Measurements from ENCODE around the gene CBARP.
A peak's percentile ranks its signal among the peaks of the same experiment; 100 is the strongest.

Gene CBARP

DNA sequence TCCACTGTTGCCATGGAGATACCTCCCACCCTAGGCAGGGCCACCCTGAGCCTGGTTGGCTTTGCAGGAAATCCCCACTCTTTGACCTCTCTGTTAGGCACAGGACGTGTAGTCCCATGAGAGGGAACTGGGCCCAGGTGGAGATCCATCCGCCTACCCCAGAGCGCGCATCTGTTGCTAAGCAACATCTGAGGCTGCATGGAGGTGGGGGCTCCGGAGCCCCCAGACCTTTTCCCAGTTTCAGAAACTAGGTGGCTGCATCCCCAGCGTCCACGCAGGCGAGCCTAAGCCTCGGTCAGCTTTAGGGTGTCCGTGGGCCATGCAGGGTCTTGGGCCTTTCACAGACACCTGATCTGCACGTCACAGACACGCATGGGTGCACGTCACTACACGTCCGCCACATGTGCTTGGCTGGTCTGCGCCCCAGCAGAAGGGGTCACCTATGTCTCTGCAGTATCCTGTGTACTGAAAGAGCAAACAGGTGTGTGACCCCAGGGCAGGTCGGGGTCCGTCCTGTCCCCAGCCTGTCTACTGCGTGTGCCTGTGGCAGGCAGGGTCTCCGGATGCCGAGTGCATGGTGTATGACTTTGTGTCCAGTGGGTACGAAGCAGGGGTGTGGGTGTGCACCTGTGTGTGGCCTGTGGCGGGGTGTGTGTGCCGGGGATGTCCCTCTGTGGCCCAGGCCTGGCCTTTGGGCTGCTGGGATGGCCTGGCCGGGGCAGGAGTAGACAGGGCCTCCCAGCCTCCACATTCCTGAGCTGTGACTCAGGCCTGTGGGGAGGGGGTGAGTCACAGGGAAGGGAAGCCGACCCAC is 27.2 kb upstream of the CBARP start:
- peak; percentile 86 for DNase-seq (ENCODE audit: low read depth)

DNA sequence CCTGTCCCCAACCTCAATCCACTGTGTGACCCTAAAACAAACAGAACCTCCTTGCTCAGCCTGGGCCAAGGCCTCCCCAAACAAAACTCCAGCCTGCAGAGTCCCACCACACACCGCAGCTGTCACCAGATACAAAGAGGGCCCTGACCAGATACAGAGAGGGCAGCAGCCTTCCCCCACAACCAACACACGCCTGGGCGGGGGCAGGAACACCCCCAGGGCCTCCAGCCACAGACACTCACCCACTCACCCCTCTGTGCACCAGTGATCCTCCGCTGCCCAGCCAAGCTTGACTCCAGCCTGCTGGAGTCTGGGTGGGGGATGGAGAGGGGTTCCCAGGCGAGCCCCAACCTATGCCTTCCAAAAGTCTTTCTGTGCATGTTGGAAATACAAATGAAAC is 25.4 kb upstream of the CBARP start:
- DNase-seq (ENCODE audit: low read depth) = no peak

- no peak for DNase-seq (ENCODE audit: low read depth)
Observed at GRCh38 chr19:1262623-1263123, 24.9 kb upstream of the CBARP start.

DNA sequence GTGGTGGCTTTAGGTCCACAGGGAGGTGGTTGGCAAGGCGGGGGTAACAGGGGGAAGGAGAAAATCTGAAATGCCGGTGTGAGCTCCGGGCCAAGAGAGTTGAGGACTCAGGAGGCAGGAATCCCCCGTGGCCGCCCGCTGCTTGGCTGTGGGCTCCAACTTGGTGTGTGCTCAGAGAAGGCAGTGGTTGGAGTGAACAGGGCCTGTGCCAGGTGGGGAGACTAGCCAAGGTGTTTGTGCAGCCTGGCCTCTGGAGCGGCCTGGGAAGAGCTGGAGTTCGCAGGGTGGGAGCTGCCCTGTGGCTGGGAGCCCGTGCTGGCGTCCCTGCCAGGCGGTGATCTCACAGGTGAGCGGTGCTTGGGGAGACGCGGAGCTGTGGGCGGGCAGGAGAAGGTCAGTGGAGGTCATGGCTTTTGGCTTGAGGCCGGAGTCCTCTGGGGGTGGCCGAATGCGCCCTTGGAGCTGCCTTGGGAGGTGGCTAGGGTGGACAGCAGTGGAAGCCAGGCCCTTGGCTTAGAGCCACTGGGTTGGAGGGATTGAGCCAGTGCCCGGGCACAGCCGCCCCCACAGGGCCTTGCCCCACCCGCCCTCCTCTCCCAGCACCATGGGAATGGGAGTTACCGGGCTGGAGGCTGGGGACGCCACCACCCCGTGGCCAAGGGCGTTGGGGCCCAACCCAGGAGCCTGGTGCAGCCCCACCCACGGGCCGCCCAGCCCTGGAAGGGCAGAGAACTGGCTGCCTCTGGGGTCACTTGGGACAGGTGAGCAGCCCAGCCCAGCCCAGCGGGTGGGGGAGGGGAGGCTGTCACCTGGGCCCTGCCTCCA is 24.2 kb upstream of the CBARP start:
- peak; percentile 42 for DNase-seq (ENCODE audit: low read depth)

GRCh38 chr19:1261538-1261797 is 23.7 kb upstream of the CBARP start:
- DNase-seq (ENCODE audit: low read depth) = no peak

DNA sequence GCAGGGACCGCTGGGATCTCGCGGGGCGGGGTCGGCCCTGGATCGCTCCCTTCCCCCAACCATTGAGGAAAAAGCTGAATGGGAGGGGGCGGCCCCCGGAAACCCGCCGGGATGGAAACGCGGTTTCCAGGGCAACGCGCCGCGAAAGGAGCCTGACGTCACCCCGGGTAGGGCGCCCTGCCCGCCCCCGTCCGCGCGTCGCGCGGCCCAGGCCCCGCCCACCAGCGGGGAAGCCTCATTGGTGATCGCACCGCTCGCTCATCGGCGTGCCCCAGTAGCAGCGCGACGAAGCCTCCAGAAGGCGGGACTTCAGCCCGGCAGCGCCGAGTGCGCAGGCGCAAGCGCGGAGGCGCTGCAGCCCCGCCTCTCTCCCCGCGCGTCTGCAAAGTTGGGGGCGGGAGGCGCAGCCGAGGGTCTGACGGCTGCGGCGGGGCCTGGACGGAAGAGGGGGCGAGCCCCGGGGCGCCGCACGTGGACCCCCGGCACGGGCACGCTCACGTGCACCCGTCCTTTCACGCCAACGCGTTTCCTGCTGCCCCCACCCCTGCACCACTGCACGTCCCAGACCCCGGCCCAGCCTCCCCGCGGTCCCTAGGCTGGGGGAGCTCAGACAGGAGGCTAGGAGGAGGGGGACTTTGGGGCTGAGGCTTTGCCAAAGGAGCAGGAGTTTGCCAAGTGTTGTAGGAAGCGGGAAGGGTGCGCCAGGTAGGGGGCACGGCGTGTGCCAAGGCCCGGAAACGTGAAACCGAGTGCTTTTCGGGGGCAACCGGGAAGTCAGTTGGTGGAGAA is 23.1 kb upstream of the CBARP start:
- DNase-seq (ENCODE audit: low read depth) = peak; percentile 96

- DNase-seq (ENCODE audit: low read depth) = peak; percentile 43
Observed at GRCh38 chr19:1259876-1260748, 22.3 kb upstream of the CBARP start.

GRCh38 chr19:1259206-1259875 is 21.5 kb upstream of the CBARP start:
- peak; percentile 80 for DNase-seq (ENCODE audit: low read depth)

DNA sequence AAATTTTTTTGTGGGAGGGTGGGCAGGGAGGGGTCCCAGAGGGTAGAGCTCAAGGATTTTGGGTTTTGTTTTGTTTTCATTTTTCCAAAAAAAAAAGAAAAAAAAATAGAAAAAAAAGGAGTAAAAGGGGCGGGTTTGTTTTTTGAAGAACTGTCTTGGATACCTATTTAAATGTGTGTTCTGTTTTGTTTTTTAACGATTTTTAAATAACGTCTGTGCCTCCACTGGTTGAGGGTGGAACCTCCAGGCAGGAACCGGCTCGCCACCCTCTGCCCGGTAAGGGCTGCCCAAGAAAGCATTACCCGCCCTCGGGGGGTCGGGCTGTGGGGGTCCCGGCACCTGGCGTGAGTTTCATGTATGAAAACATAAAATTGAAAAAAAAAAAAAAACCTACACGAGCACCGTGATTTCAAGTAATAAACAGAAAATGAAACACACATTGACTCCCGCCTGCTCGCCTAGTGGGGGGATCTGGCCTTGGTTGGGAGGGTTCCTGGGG is 21.0 kb upstream of the CBARP start:
- DNase-seq (ENCODE audit: low read depth) = no peak

- no peak for DNase-seq (ENCODE audit: low read depth)
Observed at GRCh38 chr19:1258163-1258492, 20.3 kb upstream of the CBARP start.

- DNase-seq (ENCODE audit: low read depth) = no peak
Observed at GRCh38 chr19:1257475-1258162, 19.8 kb upstream of the CBARP start.

DNA sequence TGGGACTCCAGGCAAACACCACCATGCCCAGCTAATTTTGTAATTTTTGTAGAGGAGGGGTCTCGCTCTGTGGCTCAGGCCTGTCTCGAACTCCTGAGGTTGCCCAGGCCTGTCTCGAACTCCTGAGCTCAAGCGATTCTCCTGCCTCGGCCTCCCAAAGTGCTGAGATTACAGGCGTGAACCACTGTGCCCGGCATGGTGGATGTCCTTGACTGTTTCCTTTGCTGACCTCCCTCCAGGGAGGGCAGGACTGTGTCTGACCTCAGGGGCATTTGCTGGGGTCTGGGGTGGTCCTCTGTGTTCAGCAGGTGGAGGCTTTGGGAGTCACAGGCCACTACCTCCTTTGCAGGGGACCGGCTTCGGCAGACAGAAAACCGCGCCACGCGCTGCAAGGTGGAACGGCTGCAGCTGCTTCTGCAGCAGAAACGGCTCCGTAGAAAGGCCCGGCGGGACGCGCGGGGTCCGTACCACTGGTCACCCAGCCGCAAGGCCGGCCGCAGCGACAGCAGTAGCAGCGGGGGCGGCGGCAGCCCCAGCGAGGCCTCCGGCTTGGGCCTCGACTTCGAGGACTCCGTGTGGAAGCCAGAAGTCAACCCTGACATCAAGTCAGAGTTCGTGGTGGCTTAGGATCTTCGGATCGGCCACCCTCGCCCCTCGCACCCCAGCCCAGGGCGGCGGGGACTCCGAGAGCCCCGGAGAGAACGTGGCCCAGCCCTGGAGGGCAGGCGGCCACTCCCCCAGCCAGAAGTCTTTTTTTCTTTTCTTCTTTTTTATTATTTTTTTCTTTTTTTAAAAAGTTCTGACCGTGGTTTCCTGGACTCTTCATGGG is 19.1 kb upstream of the CBARP start:
- DNase-seq (ENCODE audit: low read depth) = no peak

GRCh38 chr19:1255186-1256161 is 17.7 kb upstream of the CBARP start:
- no peak for DNase-seq (ENCODE audit: low read depth)

GRCh38 chr19:1254530-1255185 is 16.9 kb upstream of the CBARP start:
- no peak for DNase-seq (ENCODE audit: low read depth)

DNA sequence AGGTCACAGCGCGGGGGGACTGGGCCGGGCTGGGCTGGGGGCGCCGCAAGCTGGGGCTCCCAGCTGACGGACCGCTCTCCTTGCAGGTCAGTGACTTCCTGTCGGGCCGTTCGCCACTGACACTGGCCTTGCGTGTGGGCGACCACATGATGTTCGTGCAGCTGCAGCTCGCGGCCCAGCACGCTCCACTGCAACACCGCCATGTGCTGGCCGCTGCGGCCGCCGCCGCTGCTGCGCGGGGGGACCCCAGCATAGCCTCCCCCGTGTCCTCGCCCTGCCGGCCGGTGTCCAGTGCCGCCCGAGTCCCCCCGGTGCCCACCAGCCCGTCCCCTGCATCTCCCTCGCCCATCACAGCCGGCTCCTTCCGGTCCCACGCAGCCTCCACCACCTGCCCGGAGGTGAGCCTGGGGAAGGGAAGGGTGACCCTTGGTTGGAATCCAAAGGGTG is 16.3 kb upstream of the CBARP start:
- DNase-seq (ENCODE audit: low read depth) = peak; percentile 61

- DNase-seq (ENCODE audit: low read depth) = no peak
Observed at GRCh38 chr19:1253514-1254080, 15.8 kb upstream of the CBARP start.

- peak; percentile 100 for DNase-seq (ENCODE audit: low read depth)
Observed at GRCh38 chr19:1252821-1253513, 15.2 kb upstream of the CBARP start.
